ENCODE data around the gene MVK.

DNA sequence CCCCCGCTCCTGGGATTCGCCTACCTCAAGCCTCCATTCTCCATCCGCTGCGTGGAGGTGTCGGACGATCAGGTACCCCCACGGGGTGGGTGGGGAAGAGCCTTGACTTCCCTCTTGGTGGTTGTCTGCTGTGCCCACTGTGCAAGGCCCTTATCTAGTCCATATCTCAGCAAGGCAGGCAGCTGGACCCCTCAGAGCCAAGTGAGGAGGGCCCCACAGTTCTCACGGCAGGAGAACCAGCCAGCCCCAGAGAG is 40.2 kb upstream of the MVK start:
- TF ChIP-seq, protein P1, sequence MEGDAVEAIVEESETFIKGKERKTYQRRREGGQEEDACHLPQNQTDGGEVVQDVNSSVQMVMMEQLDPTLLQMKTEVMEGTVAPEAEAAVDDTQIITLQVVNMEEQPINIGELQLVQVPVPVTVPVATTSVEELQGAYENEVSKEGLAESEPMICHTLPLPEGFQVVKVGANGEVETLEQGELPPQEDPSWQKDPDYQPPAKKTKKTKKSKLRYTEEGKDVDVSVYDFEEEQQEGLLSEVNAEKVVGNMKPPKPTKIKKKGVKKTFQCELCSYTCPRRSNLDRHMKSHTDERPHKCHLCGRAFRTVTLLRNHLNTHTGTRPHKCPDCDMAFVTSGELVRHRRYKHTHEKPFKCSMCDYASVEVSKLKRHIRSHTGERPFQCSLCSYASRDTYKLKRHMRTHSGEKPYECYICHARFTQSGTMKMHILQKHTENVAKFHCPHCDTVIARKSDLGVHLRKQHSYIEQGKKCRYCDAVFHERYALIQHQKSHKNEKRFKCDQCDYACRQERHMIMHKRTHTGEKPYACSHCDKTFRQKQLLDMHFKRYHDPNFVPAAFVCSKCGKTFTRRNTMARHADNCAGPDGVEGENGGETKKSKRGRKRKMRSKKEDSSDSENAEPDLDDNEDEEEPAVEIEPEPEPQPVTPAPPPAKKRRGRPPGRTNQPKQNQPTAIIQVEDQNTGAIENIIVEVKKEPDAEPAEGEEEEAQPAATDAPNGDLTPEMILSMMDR (IDR thresholded peaks at IDR 0.05): no peak
- TF ChIP-seq POLR2A (IDR thresholded peaks at IDR 0.05): no peak
